GM21423 (cell line): ENCODE data around the gene PPP2R2D.
"Not testable (repeated sequence)": the region's sequence is repeated elsewhere in the genome, so short reads cannot be mapped to it uniquely, and the experiment has no call there.

ENCODE experiments used
- ATAC-seq: cut with Tn5 transposase; IDR thresholded peaks from one replicate; pipeline ENCODE4 v1.9.1; 2021; ENCODE audit warnings: mild to moderate bottlenecking, moderate library complexity; ENCODE audit not compliant: unreplicated experiment

PPP2R2D gene

DNA sequence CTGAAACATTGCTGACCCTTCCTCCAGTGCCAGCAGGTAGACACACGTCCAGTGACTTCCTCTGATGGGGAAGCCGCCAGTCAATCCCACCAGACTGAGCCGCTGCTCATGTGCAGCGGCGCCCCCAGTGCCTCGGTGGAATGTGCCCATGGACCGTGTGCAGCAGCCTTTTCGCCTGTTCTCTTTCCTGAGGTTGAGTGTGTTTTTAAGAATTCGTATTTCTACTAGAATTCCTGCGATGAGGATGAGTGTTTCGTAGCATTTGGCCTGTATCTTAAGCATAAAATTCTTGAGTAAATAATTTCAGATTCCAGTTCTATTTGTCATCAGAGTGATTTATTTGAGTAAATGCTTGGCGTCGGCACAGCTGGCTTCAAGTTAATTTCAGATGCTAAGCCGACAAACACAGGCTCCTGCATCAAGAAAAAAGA, 45.5 kb downstream of the PPP2R2D start:
- no peak for ATAC-seq

DNA sequence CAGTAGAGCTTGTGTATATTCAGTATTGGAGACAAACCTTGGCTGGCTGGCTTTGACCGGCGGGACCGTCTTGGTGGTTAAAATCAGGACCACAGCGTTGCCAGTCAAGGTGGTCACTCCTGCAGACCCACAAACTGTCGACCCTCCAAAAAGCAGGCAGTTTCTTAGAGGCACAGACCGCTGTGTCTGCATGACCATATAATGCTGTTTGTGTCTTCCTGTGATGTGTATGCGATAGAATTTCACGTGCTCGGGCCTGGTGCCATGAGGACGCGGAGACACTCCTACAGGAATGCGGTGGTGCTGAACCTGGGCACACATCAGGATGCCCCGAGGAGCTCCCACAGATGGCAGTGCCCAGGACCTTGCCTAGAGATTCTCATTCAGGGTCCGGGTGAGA, 46.1 kb downstream of the PPP2R2D start:
- no peak for ATAC-seq

DNA sequence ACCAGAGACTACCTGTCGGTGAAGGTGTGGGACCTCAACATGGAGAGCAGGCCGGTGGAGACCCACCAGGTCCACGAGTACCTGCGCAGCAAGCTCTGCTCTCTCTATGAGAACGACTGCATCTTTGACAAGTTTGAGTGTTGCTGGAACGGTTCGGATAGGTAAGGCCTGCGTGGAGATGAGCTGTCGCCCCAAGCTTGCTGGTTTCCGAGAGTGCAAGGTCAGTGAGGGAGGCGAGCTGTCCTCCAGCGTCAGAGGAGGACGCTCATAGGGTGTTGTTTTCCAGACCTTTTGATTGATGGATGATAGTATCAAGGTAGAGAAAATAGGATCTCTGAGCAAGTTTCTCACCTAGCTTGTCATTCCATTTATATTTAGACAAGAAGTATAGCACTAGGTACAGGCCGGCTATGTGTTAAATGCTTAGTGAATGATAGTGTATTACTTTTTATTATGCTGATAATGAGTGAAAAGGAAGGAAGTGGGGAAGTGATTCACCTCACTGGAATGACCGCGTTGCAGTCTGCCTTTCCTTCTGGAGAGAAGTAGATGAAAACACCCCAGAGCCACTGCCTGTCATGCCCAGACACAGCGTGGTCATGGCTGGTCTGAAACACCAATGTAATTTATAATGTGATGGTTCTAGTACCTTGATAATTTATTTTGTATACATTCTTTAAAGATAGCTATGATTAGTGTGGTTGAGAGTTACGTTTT, 47.0 kb downstream of the PPP2R2D start:
- ATAC-seq = no peak

DNA sequence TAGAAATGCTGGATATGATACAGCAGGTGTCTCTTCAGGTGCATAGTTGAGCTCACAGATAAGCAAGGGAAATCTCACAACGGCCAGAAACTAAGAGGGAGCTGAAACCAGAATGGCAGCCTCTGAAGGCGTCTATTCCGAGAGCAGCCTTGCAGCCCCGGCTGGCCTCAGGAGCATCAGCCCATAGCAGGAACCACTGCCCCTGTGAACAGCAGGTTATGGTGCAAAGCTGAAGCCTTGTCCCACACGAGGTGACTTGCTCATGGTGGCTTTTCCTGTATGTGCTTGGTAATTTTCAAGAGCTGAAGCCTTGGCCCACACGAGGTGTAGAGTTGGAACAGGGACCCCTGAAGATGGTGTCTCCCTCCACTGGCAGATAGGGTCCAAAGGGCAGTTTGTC, 47.7 kb downstream of the PPP2R2D start:
- ATAC-seq = no peak

GRCh38 chr10:131949041-131949862, 48.4 kb downstream of the PPP2R2D start:
- ATAC-seq = no peak

- not testable (repeated sequence) for ATAC-seq
Observed at GRCh38 chr10:131949908-131950307, 49.1 kb downstream of the PPP2R2D start.

DNA sequence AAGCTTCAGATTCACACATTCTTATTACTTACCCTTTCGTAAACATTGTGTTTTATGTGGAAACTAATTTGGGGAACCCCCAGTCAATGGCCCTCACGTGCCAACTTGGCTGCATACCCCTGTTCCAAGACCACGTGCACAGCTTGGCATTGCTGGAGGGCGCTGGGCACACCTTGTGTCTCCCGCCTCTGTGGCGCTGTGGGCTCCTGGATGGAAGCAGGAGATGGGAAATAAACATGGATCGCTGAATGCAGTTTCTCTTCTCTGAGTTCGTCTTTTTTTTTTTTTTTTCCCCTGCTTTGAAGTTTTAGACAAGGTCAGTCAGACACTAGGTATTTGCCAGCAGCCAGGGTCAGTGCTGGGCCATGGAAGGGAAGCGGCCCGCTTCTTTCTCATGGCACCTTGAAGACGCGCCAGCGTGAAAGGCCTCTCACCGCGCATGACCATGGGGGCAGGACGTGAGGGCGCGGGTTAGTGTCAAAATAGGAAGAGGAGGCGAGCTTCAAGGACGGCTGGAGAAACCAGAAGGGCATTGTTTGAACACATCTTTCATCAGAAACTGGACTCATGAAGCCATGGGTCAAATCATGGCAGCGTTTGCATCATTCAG, 53.7 kb downstream of the PPP2R2D start:
- ATAC-seq = no peak

DNA sequence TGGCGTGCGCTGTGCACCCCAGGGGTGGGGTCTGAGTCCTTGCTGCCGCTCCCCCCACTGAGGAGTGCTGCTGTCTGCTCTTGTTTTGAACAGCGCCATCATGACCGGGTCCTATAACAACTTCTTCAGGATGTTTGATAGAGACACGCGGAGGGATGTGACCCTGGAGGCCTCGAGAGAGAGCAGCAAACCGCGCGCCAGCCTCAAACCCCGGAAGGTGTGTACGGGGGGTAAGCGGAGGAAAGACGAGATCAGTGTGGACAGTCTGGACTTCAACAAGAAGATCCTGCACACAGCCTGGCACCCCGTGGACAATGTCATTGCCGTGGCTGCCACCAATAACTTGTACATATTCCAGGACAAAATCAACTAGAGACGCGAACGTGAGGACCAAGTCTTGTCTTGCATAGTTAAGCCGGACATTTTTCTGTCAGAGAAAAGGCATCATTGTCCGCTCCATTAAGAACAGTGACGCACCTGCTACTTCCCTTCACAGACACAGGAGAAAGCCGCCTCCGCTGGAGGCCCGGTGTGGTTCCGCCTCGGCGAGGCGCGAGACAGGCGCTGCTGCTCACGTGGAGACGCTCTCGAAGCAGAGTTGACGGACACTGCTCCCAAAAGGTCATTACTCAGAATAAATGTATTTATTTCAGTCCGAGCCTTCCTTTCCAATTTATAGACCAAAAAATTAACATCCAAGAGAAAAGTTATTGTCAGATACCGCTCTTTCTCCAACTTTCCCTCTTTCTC, 55.0 kb downstream of the PPP2R2D start:
- no peak for ATAC-seq

GRCh38 chr10:131959841-131960240, 59.0 kb downstream of the PPP2R2D start:
- ATAC-seq = no peak

- no peak for ATAC-seq
Observed at GRCh38 chr10:131960631-131961046, 59.8 kb downstream of the PPP2R2D start.

DNA sequence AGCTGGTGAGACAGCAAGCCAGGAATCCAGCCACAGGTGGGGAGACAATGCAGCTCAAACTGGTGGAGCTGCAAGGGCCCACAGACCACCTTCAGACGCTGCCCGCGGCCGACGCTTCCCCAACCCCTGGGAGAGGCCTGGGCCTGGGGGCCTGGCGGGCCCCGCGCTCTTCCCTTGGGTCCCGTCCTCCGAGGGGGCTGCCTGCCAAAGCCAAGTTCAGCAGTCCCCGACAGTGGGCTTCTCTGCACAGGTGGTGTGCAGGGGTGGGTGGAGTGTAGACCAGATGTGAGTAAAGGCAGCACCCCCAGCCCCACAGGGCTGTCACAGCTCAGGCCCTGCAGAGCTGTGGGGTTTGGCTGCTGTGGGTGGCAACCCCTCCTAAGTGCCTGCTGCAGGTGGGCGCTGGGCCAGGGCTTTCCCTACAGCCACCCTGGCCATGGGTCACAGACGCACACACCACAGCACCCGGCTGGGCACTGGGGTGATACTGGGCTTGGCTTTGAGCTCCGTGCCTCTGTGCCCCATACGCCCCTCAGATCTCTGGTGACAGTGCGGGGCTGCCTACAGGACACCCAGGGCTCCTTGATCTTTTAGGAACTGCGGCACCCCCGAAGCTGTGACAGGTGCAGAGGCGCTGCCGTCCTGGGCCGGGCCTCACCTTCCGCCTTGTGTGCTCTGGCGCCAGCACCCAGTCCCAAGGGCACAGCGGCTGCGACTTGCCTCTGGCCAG, 60.4 kb downstream of the PPP2R2D start:
- no peak for ATAC-seq

DNA sequence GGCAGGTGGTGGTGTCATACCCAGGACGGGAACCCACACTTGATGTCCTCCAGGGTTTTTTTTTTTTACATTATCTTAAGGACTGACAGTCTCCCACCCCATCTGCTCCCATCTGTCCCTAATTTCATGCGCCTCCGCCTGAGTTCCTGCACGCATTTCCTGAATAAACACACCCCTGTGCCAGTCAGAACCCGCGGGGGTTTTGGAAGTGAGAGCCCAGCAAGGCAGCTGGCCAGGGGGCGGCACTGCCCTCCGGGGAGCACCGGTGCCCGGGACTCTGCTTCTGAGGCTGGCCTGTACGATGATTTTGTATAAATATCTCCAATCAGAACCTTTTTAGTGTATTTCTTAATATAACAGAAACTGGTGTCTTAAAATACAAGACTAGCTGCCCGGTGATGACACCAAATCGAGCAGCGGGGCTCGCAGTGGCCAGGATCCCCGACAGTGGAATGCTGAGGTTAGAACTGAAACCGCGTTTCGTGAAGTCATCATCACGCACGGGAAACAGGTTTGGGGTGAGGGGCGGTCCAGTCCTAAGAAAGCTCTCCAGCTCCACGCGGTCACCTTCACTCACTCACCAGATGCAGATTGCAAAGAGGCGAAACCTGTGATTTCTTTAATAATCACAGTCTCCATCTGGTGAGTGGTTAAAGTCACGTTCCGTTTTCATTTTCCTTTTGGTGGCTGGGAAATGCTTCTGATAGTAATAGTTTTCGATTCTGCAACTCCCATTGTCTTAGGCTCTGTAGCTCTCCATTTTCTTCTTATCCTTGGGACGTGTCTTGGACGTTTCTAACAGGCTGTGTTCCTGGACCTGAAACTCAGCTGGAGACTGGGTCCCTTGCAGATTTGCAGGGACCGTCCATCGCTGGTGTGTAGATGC, 61.2 kb downstream of the PPP2R2D start:
- no peak for ATAC-seq

- no peak for ATAC-seq
Observed at GRCh38 chr10:131963350-131963749, 62.5 kb downstream of the PPP2R2D start.

GRCh38 chr10:131963811-131964210, 63.0 kb downstream of the PPP2R2D start:
- ATAC-seq = no peak

GRCh38 chr10:131964298-131964697, 63.5 kb downstream of the PPP2R2D start:
- ATAC-seq = no peak

DNA sequence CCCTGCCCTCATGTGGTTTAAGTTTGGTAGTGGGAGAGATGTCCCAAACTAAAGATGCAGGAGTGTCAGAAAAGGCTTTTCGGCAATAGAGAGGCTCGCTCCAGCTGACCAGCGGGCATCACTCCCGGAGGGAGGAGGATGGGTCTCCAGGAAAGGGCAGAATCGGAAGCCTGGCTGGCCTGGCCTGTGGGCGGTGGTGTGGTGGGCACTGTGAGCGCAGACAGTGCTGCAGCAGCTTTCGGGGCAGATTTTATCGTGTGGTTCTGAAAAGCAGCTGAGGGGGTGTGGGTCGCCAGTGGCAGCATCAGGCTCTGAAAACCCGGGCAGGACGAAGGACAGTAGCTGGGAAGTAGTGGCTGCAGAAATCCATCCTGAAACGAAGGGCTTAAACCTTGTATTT, 68.1 kb downstream of the PPP2R2D start:
- no peak for ATAC-seq

DNA sequence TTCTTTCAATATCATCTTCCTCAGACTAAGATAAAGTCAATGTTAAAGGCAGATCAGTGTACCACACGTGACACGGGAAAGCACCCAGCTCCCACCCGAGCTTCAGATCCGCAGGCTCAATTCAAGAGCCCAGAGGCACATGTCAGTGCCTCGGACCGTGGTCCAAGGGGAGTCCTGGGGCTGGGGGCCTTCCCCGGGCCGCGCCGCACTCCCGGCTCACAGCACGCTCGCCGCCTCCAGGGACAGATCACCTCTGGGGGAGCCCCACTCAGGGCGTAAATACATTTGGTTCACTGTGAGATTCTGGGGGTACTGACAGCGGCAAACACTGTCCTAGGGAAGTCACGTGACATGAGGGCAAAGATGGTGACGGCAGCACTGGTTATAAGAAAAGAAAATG, 70.1 kb downstream of the PPP2R2D start:
- ATAC-seq = no peak

DNA sequence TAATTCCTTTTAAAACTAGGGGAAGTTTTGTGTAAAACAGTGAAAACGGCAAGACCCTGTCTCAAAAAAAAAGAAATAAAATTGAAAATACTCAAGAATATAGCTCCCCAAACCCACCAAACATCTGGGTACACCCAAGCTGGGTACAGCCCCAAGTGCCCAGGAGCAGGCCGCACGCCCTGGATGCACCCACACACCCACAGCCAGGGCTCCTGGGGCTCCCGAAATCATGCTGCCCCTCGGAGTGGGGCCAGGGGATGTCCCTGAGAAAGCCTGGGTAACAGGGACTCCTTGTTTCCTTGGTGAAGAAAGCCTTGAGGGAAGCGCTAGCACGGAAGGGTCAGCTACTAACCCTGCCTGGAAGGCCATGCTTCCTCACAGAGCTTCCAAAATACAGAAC, 70.8 kb downstream of the PPP2R2D start:
- ATAC-seq = no peak

- no peak for ATAC-seq
Observed at GRCh38 chr10:131972474-131973071, 71.8 kb downstream of the PPP2R2D start.
